Psoas muscle (tissue), 8 donors: Measurements from ENCODE around the gene KAT2B. TPM values are rescaled to one million over a fixed set of nuclear protein-coding genes. Genes with fewer than 3 reads are reported as not detected.

Experiments
- ATAC-seq, 4 donors: fragments of 200-7000 bp; cut with Tn5 transposase; one replicate each; pipeline ENCODE4 v1.9.1; 2020; ENCODE audit warnings: moderate library complexity in 3 of 4, mild to moderate bottlenecking in 2 of 4
- DNase-seq, 2 donors: peaks; one replicate each; pipeline ENCODE4 v3.0.0-alpha.2; 2020
- H3K27ac ChIP-seq: fragments of 200-600 bp; one replicate; pipeline ENCODE4 v1.8.0; 2022
- H3K27me3 ChIP-seq, 3 donors: fragments of 200-600 bp in 1 of 3; one replicate each; pipeline versions ENCODE4 v1.6.1 to v1.8.0; 2013 to 2022; ENCODE audit warnings: low read length in 2 of 3, mild to moderate bottlenecking in 2 of 3, moderate library complexity in 1 of 3; ENCODE audit not compliant: insufficient read depth in 3 of 3
- H3K36me3 ChIP-seq, 2 donors: fragments of 200-600 bp in 1 of 2; one replicate each; pipeline versions ENCODE4 v1.6.1 to v1.8.0; 2013 to 2022; ENCODE audit warnings: low read depth in 1 of 2, mild to moderate bottlenecking in 1 of 2, moderate library complexity in 1 of 2; ENCODE audit not compliant: insufficient read depth in 1 of 2
- H3K4me1 ChIP-seq: fragments of 200-600 bp; one replicate; pipeline ENCODE4 v1.8.0; 2022
- H3K4me3 ChIP-seq: fragments of 200-600 bp; one replicate; pipeline ENCODE4 v1.8.0; 2022; ENCODE audit warnings: mild to moderate bottlenecking
- H3K9me3 ChIP-seq: fragments of 200-600 bp; one replicate; pipeline ENCODE4 v1.8.0; 2022
- CTCF ChIP-seq: fragments of 200-600 bp; IDR thresholded peaks from one replicate; pipeline ENCODE4 v1.8.0; 2022; ENCODE audit warnings: antibody characterized with exemption
- WGBS, 3 donors: extraction: QIAGEN DNeasy Blood & Tissue Kit; methylation state at CpG; one replicate each; pipeline versions ENCODE4 v1.1.6 to v1.1.7; 2013; 5-methylcytosine and 5-hydroxymethylcytosine counted together
- intact Hi-C, 2 donors: fragments of 100-400 bp; cut with DNase I; formaldehyde crosslinking; loops; one replicate each; pipeline versions ENCODE4 v1.11.0 to v1.14.2; 2022
- polyA plus RNA-seq, 3 donors: library from polyadenylated mRNA; stranded (reverse); fragments of 200-250 nt; gene quantifications; one replicate each; pipeline ENCODE4 v1.2.3, GENCODE V29; 2013
- total RNA-seq, 4 donors: library from RNA; stranded (reverse); fragmentation: NEBNext Ultra II Directional in 2 of 4; extraction: Animal tissue kit (Norgen Biotek cat#: 25700) in 2 of 4; gene quantifications; one replicate each; pipeline versions ENCODE4 v1.2.1 to v1.2.4, GENCODE V29; 2021 to 2023
- donor health status: healthy with polysubstance abuse.
- donor health status: DM: no; HTN: no; CAD: no; lungs with moderate emphysema.
- donor health status: Bipolar disorder and iron deficiency.
- donor health status: healthy.
- donor health status: DM: yes; HTN: yes; CAD: no.
- donor health status: DM: no; HTN: no; CAD: no.
- donor health status: DM: no; HTN: no; CAD: no.
- donor health status: DM: yes; HTN: yes; CAD: no.

The KAT2B gene
- total and polyA plus RNA-seq, 7 donors, result 10.8 to 62.2 (median 28.3) TPM

- no peak for TF ChIP-seq CTCF
- H3K4me1 ChIP-seq, result peaks cover 57% of the 10 kb centered on the region
- no peaks in the 10 kb centered on the region for H3K36me3 ChIP-seq
- H3K9me3 ChIP-seq, result no peaks in the 10 kb centered on the region
- intact Hi-C loops, result no loop called here
- ATAC-seq (peak in 3 of 4 donors; percentile 51 to 65 (median 64)), DNase-seq (no peak)
- H3K27ac ChIP-seq, result peak overlapping the region; percentile 32
- H3K27me3 ChIP-seq, result no peaks in the 10 kb centered on the region
- peak overlapping the region; percentile 20 for H3K4me3 ChIP-seq
- WGBS, 3 donors, result 63 to 74% (median 68%) methylated on average over 4 of the region's 4 CpGs
These were observed 20.9 kb downstream of the KAT2B start for GRCh38 chr3:20060974-20061685.

GRCh38 chr3:20062996-20063395 is 22.8 kb downstream of the KAT2B start:
- H3K27ac ChIP-seq, result no peak overlapping the region
- ATAC-seq (no peak), DNase-seq (no peak)
- no peaks in the 10 kb centered on the region for H3K27me3 ChIP-seq
- intact Hi-C loops, result no loop called here
- H3K4me3 ChIP-seq, result no peak overlapping the region
- no peak for TF ChIP-seq CTCF
- H3K9me3 ChIP-seq, result no peaks in the 10 kb centered on the region
- no peaks in the 10 kb centered on the region for H3K36me3 ChIP-seq
- WGBS, 3 donors, result 58 to 67% (median 62%) methylated on average over 4 of the region's 4 CpGs
- H3K4me1 ChIP-seq, result peaks cover 51% of the 10 kb centered on the region

GRCh38 chr3:20064387-20064786 is 24.1 kb downstream of the KAT2B start:
- intact Hi-C loops, result no loop called here
- Histone ChIP-seq H3K27ac (no peak overlapping the region), H3K27me3 (no peaks in the 10 kb centered on the region), H3K4me3 (no peak overlapping the region), H3K36me3 (no peaks in the 10 kb centered on the region), H3K9me3 (no peaks in the 10 kb centered on the region), H3K4me1 (peaks cover 57% of the 10 kb centered on the region)
- no peak for TF ChIP-seq CTCF
- DNase-seq (no peak), ATAC-seq (no peak)
- whole genome bisulfite sequencing, 3 donors, result 60 to 72% (median 68%) methylated on average over 3 of the region's 3 CpGs

GRCh38 chr3:20064796-20065564 is 24.7 kb downstream of the KAT2B start:
- peaks cover 57% of the 10 kb centered on the region for H3K4me1 ChIP-seq
- ATAC-seq, result peak in 3 of 4 donors; percentile 38 to 62 (median 39)
- 19 to 38% (median 20%) methylated on average over 5 of the region's 5 CpGs for WGBS, 3 donors
- no peak for TF ChIP-seq CTCF
- H3K9me3 ChIP-seq, result no peaks in the 10 kb centered on the region
- H3K27ac ChIP-seq, result peak overlapping the region; percentile 25
- no peak overlapping the region for H3K4me3 ChIP-seq
- no peak for DNase-seq
- intact Hi-C loops, result no loop called here
- no peaks in the 10 kb centered on the region for H3K27me3 ChIP-seq
- no peaks in the 10 kb centered on the region for H3K36me3 ChIP-seq
